Stimulated activated memory B cell treated with anti-CD40 and anti-IgM and Interleukin-4, amounts not matched to agents 10 μg/mL and 1 μg/mL and 100 μg/mL, for 72 hours (primary cell): ENCODE measurements around the gene PANX2.
"Not testable (repeated sequence)": the region's sequence is repeated elsewhere in the genome, so short reads cannot be mapped to it uniquely, and the experiment has no call there.

Source experiments
- ATAC-seq: fragments of 150-1000 bp; cut with Tn5 transposase; 2 replicates; pipeline ENCODE4 v1.10.0; 2021
- H3K27ac Mint-ChIP-seq: one replicate; pipeline ENCODE4 v1.8.0; 2022; ENCODE audit warnings: mild to moderate bottlenecking, mixed read lengths
- H3K27me3 Mint-ChIP-seq: one replicate; pipeline ENCODE4 v1.8.0; 2022; ENCODE audit warnings: mixed read lengths
- H3K36me3 Mint-ChIP-seq: one replicate; pipeline ENCODE4 v1.8.0; 2022; ENCODE audit warnings: mixed read lengths
- H3K4me1 Mint-ChIP-seq: one replicate; pipeline ENCODE4 v1.8.0; 2022; ENCODE audit warnings: mixed read lengths
- H3K4me3 Mint-ChIP-seq: one replicate; pipeline ENCODE4 v1.8.0; 2022; ENCODE audit warnings: mild to moderate bottlenecking, moderate library complexity, mixed read lengths
- H3K9me3 Mint-ChIP-seq: one replicate; pipeline ENCODE4 v1.8.0; 2022; ENCODE audit warnings: mixed read lengths

PANX2 gene

DNA sequence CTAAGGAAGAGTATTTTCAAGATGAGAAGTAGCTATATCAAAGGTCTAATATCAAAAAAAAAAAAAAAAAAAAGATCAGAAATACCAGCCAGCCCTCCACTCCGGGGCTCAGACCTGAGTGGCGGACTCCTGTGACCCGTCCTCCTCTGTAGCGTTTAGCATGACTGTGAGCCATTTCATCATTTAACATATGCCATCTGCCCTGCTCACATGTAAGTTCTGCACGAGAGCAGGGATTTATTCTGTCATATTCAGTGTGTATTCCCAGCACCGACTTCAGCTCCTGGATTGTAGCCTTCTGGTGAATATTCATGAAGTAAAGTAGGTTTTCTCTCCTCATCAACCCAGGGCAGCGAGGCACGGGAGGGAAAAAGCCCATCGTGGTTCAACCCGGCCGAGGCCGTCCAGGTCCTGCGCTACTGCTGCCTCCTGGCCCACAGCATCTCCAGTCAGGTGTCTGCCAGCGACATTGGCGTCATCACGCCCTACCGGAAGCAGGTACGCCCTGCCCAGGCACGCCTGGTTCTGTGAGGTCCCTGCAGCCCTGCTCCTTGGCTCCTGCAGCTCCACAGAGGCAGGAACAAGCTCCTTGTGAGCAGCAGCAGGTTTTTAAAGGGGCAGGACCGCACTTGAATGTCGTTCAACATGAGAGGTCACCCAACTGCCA is 12.7 kb upstream of the PANX2 start:
- no peak overlapping the region for H3K27ac Mint-ChIP-seq
- no peak overlapping the region for H3K4me3 Mint-ChIP-seq
- no peaks in the 10 kb centered on the region for H3K4me1 Mint-ChIP-seq
- H3K36me3 Mint-ChIP-seq, result no peaks in the 10 kb centered on the region
- H3K9me3 Mint-ChIP-seq, result no peaks in the 10 kb centered on the region
- peaks cover 40% of the 10 kb centered on the region for H3K27me3 Mint-ChIP-seq
- ATAC-seq, result no peak

DNA sequence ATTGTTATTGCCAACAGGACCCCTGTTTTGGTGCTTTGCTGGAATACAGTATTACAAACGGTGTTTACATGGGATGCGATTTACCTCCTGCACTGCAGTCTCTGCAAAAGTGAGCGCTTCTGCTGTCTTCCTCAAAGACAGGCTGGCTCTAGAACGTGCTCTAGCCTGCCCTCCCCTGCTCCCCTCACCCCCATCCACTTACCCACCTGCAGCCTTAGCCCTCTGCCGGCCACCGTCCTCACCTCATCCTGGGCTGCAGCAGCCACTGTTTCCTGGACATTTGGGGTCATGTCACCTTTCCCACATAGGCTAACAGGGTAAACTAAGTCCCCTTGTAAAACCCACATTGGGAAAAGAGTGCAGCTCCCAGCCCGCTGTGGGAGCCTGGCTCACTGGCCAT is 9.6 kb upstream of the PANX2 start:
- Mint-ChIP-seq H3K4me3 (no peak overlapping the region), H3K36me3 (no peaks in the 10 kb centered on the region), H3K4me1 (no peaks in the 10 kb centered on the region), H3K9me3 (no peaks in the 10 kb centered on the region), H3K27me3 (peaks cover 63% of the 10 kb centered on the region), H3K27ac (no peak overlapping the region)
- ATAC-seq, result no peak

- no peak overlapping the region for H3K27ac Mint-ChIP-seq
- ATAC-seq, result no peak
- no peak overlapping the region for H3K4me3 Mint-ChIP-seq
- H3K27me3 Mint-ChIP-seq, result peaks cover 63% of the 10 kb centered on the region
- H3K9me3 Mint-ChIP-seq, result no peaks in the 10 kb centered on the region
- H3K4me1 Mint-ChIP-seq, result no peaks in the 10 kb centered on the region
- H3K36me3 Mint-ChIP-seq, result no peaks in the 10 kb centered on the region
Observed at GRCh38 chr22:50161508-50162390, 8.8 kb upstream of the PANX2 start.

- ATAC-seq, result no peak
- no peaks in the 10 kb centered on the region for H3K4me1 Mint-ChIP-seq
- H3K27me3 Mint-ChIP-seq, result peaks cover 66% of the 10 kb centered on the region
- no peak overlapping the region for H3K27ac Mint-ChIP-seq
- no peak overlapping the region for H3K4me3 Mint-ChIP-seq
- H3K9me3 Mint-ChIP-seq, result no peaks in the 10 kb centered on the region
- no peaks in the 10 kb centered on the region for H3K36me3 Mint-ChIP-seq
Observed at GRCh38 chr22:50162391-50162956, 8.1 kb upstream of the PANX2 start.

DNA sequence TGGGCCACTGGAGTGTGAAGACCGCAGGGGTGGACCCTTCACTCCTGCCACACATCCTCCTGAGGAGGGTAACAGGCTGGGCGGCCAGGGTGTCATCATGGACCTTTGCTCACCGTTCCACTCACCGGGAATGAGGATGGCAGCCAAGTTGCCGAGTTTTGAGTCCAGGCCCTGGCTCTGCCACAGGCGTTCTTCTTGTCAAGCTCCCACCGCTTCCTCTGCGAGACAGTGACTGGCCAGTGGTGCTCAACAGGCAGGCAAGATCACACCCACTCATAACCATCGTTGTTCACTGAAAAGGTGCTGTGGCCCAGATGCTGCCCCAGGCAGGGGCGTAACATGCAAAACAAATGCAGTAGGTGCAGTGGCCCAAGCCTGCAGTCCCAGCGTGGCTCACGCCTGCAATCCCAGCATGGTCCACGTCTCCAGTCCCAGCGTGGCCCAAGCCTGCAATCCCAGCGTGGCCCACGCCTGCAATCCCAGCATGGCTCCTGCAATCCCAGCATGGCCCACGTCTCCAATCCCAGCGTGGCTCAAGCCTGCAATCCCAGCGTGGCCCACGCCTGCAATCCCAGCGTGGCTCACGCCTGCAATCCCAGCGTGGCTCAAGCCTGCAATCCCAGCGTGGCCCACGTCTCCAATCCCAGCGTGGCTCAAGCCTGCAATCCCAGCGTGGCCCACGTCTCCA is 5.0 kb upstream of the PANX2 start:
- Mint-ChIP-seq H3K27me3 (peaks cover 70% of the 10 kb centered on the region), H3K36me3 (no peaks in the 10 kb centered on the region), H3K27ac (no peak overlapping the region), H3K9me3 (no peaks in the 10 kb centered on the region), H3K4me1 (peaks cover 7% of the 10 kb centered on the region), H3K4me3 (no peak overlapping the region)
- ATAC-seq, result no peak

DNA sequence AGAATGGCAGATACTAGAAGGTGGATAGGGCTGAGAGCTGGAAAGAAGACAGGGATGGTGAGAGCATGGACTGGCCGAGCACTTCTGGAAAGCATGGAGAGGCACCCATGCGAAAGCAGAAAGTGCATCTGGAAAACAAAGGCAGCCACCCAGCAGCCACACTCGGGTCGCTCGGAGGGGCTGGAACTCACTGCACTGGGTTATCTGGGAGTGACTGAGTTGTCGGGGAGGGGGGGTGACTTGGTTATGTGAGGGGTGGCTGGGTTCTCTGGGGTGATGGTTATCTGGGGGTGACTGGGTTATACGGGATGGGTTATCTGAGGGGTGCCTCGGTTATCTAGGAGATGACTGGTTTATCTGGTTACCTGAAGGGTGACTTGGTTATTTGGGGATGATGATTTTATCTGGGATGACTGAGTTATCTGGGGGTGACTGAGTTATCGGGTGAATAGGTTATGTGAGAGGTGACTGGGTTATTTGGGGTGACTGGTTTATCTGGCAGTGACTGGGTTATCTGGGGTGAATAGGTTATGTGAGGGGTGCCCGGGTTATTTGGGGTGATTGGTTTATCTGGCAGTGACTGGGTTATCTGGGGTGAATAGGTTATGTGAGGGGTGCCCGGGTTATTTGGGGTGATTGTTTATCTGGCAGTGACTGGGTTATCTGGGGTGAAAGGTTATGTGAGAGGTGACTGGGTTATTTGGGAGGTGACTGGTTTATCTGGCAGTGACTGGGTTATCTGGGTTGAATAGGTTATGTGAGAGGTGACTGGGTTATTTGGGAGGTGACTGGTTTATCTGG is 2.6 kb upstream of the PANX2 start:
- ATAC-seq, result no peak
- H3K27ac Mint-ChIP-seq, result no peak overlapping the region
- peaks cover 25% of the 10 kb centered on the region for H3K4me1 Mint-ChIP-seq
- H3K36me3 Mint-ChIP-seq, result no peaks in the 10 kb centered on the region
- H3K9me3 Mint-ChIP-seq, result no peaks in the 10 kb centered on the region
- no peak overlapping the region for H3K4me3 Mint-ChIP-seq
- peaks cover 57% of the 10 kb centered on the region for H3K27me3 Mint-ChIP-seq

GRCh38 chr22:50168490-50169180 is 1.9 kb upstream of the PANX2 start:
- not testable (repeated sequence) for H3K36me3 Mint-ChIP-seq, ATAC-seq, H3K9me3 Mint-ChIP-seq
- H3K27me3 Mint-ChIP-seq, result peaks cover 51% of the 10 kb centered on the region
- H3K4me3 Mint-ChIP-seq, result peak overlapping the region; percentile 4
- peaks cover 33% of the 10 kb centered on the region for H3K4me1 Mint-ChIP-seq
- H3K27ac Mint-ChIP-seq, result peak overlapping the region; percentile 93

GRCh38 chr22:50169181-50169759 is 1.3 kb upstream of the PANX2 start:
- peak; percentile 17 for ATAC-seq
- Mint-ChIP-seq H3K27me3 (peaks cover 46% of the 10 kb centered on the region), H3K36me3 (no peaks in the 10 kb centered on the region), H3K4me3 (peak overlapping the region; percentile 82), H3K4me1 (peaks cover 37% of the 10 kb centered on the region), H3K27ac (peak overlapping the region; percentile 93), H3K9me3 (no peaks in the 10 kb centered on the region)

DNA sequence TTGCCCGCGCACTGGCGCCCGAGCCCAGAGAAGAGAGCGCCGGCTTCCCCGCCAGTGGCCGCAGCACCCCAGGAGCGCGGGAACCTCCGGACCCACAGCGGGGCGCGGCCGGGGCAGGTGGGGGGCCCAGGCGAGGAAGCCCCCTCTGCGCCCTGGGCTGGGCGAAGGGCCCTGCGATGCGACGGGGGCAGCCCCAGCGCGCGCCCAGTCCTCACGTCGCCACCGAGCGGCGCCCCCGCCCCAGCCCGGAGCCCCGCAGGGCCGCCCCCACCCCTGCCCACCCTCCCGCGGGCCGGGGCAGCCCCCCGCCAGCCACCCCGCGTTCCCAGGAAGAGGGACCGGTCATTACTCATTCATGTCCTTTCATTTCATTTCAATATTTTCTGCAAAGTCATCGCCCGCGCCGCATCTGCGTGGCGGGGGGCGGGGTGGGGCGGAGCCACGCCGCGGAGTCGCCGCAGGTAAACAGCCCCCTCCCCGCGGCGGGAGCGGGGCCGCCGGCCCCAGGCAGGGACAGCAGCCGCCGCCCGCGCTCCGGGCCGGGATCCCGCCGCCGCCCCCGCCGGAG is 673 bp upstream of the PANX2 start:
- Mint-ChIP-seq H3K27me3 (peaks cover 40% of the 10 kb centered on the region), H3K4me3 (peak overlapping the region; percentile 73), H3K36me3 (no peaks in the 10 kb centered on the region), H3K9me3 (no peaks in the 10 kb centered on the region), H3K4me1 (peaks cover 37% of the 10 kb centered on the region), H3K27ac (peak overlapping the region; percentile 93)
- peak; percentile 74 for ATAC-seq

DNA sequence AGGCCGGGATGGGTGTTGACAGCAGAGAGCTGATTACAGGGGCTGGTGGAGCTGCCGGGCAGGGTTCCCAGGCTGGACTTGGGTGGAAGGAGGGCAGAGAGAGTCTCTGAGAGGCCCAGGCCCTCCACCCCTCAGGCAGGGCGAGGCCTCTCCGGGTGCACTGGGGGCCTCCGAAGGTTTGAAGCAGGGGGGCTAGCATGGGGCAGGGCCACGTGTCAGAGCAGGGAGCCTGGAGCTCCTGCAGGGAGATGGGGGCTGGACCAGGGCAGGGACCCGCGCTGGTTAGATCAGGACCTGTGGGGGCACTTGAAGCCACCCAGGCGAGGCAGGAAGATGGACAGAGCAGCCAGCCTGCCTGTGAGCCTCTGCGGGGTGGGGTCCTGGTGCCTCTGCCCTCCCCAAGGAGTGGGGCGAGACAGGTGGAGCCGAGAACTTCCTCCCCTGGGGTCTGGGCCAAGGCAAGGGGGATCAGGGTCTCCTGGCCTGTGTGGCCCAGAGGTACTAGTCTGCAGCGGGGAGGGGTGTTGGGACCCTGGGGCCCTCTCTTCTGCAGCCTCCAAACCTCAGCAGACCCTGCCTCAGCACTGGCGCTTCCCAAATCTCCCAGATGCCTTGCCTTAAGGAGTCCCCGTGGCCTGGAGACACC is 911 bp downstream of the PANX2 start:
- H3K4me1 Mint-ChIP-seq, result peaks cover 50% of the 10 kb centered on the region
- H3K36me3 Mint-ChIP-seq, result no peaks in the 10 kb centered on the region
- peak overlapping the region; percentile 67 for H3K4me3 Mint-ChIP-seq
- ATAC-seq, result no peak
- H3K27me3 Mint-ChIP-seq, result peaks cover 34% of the 10 kb centered on the region
- peak overlapping the region; percentile 62 for H3K27ac Mint-ChIP-seq
- no peaks in the 10 kb centered on the region for H3K9me3 Mint-ChIP-seq

DNA sequence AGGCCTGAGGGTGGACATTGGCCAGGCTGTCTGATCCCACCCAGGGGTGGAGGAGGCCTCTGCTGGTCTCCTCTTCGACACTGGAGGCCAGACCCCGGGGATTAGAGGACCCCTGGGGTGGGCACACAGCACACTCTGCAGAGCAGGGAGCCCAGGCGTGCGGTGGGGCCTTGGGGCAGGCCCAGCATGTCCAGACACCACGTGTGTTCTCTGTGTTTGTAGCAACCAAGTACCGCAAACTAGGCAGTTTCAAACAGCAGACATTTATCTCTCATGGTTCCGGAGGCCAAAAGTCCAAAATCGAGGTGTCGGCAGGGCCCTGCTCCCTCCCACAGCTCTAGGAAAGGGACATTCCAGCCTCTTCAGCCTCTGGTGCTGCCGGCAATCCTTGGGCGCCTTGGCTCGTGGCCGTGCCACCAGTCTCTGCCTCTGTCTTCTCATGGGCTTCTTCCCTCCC is 1.5 kb downstream of the PANX2 start:
- Mint-ChIP-seq H3K9me3 (no peaks in the 10 kb centered on the region), H3K4me1 (peaks cover 56% of the 10 kb centered on the region), H3K27ac (peak overlapping the region; percentile 61), H3K36me3 (no peaks in the 10 kb centered on the region), H3K4me3 (peak overlapping the region; percentile 41), H3K27me3 (peaks cover 38% of the 10 kb centered on the region)
- no peak for ATAC-seq

GRCh38 chr22:50173311-50173982 is 2.9 kb downstream of the PANX2 start:
- Mint-ChIP-seq H3K4me1 (peaks cover 61% of the 10 kb centered on the region), H3K27me3 (peaks cover 30% of the 10 kb centered on the region), H3K4me3 (peak overlapping the region; percentile 35), H3K9me3 (no peaks in the 10 kb centered on the region), H3K27ac (peak overlapping the region; percentile 61), H3K36me3 (no peaks in the 10 kb centered on the region)
- ATAC-seq, result peak; percentile 60

DNA sequence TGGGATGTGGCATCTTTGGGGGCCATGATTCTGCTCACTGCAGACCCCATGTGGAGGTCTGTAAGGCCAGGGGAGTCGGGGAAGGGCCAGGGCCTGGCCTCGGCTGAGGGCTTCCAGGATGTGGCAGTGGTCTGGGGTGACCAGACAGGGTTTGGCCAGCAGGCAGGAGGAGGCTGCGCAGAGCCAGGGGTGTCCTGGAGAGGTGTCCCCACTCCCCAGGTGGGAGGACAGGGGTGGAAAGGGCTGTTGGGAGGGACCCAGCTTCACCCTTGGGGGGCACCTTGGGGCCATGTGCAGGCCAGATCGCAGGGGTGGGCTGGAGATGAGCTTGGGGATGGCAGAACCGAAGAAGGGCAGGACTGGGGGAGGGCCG is 3.4 kb downstream of the PANX2 start:
- peaks cover 27% of the 10 kb centered on the region for H3K27me3 Mint-ChIP-seq
- no peaks in the 10 kb centered on the region for H3K9me3 Mint-ChIP-seq
- no peak for ATAC-seq
- H3K4me3 Mint-ChIP-seq, result no peak overlapping the region
- no peak overlapping the region for H3K27ac Mint-ChIP-seq
- no peaks in the 10 kb centered on the region for H3K36me3 Mint-ChIP-seq
- peaks cover 60% of the 10 kb centered on the region for H3K4me1 Mint-ChIP-seq
